ENCODE data around the gene FOXO3. TPM values are rescaled to one million over a fixed set of nuclear protein-coding genes. Genes with fewer than 3 reads are reported as not detected.
"Not testable (repeated sequence)": the region's sequence is repeated elsewhere in the genome, so short reads cannot be mapped to it uniquely, and the experiment has no call there.

Gene FOXO3
- 40.4 TPM for total RNA-seq

DNA sequence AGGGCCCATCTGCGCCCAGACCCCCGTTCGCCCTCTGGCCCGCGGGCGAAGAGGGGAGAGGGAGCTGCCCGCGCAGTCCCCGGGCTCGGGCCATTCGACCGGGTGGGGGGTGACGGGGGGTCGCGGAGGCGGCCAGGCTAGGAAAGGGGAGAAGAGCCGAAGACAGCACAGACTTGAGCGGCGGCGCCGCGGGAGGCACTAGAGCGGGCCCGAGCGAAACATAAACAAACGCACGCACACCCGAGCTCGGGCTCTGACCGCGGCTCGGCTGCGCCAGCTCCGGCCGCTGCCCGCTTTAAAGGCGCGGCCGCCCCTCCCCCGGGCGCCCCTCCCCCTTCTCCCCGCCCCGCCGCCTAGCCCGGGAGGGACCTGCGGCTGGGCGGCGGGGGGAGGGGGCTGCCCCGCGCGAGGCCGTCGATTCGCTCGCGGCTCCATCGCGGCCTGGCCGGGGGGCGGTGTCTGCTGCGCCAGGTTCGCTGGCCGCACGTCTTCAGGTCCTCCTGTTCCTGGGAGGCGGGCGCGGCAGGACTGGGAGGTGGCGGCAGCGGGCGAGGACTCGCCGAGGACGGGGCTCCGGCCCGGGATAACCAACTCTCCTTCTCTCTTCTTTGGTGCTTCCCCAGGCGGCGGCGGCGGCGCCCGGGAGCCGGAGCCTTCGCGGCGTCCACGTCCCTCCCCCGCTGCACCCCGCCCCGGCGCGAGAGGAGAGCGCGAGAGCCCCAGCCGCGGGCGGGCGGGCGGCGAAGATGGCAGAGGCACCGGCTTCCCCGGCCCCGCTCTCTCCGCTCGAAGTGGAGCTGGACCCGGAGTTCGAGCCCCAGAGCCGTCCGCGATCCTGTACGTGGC is at the start of gene FOXO3:
FOXO3 (plus strand) TSS at position 455 of the 846 bp plus-strand sequence; CDS start at position 747, 292 bp downstream.
- DNase-seq (ENCODE audit: low spot score in 2 of 2) = peak; percentile 82 to 94
- FAIRE-seq = no peak

DNA sequence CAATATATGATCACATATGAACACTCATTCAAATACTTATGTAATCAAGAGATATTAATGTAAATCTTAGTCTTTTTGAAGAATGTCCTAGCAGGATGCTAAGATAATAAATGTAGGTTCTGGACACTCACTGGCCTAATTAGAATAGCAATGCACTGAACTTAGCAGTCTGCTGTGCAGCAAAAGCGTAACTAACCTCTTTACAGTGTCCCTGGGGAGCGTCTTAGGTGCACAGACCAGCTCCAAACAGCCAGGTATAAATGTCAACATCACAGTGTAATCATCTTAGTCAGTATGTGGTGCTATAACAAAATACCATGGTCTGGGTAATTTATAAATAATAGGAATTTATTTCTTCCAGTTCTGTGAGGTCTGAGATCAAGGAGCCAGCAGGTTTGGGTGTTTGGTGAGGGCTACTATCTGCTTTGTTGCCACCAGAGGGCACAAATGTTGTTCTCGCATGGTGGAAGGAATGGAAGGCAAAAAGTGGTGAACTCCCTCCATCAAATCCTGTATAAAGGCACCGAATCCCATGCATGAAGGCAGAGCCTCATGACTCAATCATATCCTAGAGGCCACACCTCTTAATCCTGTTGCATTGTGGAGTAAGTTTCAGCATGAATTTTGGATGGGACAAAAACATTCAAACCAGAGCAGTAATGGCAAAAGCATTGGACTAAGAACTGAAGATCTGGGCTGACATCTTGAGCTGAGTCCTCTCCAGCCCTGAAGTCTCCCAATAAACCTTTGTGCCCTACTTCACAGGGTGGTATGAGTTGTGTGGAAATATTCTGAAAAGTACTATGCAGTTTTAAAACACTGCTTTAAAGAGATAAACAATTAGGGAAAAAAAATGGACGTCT is 41.8 kb upstream of the FOXO3 start:
- FAIRE-seq (no peak), DNase-seq (ENCODE audit: low spot score in 2 of 2) (no peak)

DNA sequence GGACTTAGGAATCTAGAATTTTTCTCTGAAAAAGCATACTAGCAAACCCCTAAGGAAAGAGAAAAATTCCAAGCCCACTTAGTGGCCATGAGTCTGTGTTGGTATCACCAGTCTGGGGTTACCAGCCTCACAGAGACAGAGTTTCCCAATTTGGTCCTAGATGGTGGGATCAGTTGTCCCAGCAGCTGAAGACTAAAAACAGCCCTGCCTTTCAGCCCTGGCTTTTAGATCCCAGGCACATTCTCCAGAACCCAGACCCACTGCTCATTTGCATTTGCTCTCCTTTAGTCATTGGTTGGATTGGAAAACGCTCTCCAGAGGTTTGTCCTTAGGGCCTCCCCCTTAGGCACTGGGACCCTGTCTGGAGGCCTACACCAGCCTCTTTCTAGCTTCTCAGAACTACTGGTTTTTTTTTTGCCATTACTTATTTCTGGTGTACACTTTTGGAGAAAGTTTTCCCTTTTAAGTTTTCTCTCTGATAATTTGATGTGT is 39.1 kb upstream of the FOXO3 start:
- FAIRE-seq (no peak), DNase-seq (ENCODE audit: low spot score in 2 of 2) (no peak)

DNA sequence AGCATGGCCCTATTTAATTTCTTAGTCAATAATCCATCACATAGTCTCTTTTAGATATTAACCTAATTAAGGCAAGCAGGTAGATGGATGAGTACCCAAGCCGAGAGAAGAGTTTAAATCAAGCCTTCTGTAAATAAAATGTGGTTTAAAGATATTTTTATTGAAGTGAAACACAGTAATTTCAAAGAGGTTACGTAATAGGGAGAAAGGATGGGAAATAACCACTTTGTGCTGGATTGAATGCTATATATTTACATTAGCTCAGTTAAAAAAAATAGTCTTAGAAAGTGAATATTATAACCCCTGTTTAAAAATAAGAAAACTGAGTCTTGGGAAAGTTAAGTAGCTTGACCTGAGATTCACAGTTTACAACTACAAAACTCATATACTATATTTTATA is 37.0 kb upstream of the FOXO3 start:
- no peak for DNase-seq (ENCODE audit: low spot score in 2 of 2)
- no peak for FAIRE-seq

DNA sequence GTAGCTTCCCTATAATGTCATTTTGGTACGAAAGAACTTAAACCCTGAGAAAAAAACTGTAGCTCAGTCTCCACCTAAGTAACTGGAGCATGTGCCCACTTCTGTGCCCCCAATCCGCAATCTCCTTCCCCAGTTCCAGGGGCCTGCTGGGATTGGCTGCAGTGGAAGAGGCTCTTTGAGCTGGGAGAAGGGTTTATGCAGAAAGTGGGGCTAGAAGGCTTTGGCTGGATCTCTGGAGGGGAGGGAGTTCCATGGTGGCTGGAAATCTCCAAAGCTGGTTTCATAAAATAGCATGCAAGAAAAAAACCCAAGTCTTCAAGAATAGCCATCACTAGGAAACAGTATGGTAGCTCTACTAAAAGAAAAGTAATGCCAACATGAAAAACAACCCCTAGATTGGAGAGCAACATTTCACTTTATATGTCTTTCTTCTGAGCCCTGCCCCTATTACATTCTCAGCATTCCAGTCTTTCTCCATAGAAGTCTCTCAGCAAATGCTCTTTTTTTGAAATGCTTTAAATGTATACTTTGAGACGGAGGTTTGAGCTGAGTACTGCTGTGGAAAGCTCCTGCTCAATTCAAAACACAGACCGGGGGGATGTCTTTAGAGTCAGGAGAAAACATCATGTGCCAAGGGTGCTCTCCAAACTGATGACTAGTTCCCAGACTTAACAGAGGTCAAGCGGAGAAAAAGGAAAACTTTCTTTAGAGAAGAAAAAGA is 36.0 kb upstream of the FOXO3 start:
- DNase-seq (ENCODE audit: low spot score in 2 of 2) (no peak), FAIRE-seq (no peak)

DNA sequence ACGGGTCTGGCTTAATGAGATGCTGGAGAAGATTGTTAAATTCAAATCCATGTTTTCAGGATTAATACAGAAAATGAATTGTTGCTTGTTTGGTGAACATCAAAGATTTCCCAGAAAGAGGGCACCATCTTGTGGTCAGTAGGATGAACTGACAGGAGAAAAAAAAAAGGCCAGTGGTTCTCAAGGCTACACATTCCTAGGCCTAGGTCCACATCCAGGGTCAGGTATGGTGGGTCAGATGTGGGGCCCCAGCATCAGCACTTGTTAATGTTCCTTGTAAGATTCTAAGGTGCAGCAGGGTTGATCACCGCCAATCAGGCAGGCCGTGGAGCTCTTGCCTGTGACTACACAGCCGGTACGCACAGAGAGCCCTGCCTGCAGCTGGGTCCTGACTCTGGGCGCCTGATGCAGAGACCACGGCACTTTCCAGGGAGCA is 34.0 kb upstream of the FOXO3 start:
- FAIRE-seq (peak; percentile 59), DNase-seq (ENCODE audit: low spot score in 2 of 2) (peak in 1 of 2 donors; percentile 48)

DNA sequence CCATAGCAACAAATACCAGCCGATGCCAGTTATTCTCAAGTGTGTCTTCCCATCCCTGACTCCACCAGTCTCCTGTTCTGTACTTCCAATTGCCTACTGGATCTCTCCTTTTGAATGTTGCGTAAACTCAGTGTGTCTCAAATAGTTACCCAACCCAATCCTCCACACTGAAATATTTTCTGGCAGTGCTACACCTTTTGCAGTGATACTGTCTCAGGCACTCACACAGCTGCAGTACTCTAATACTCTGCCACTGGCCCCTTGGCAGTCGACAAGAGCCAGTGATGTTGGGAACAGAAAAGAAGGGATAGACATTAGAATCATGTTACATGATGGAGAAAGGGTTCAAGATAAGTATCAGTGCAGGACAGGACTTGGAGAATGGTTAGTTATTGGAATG is 31.8 kb upstream of the FOXO3 start:
- FAIRE-seq (no peak), DNase-seq (ENCODE audit: low spot score in 2 of 2) (no peak)

DNA sequence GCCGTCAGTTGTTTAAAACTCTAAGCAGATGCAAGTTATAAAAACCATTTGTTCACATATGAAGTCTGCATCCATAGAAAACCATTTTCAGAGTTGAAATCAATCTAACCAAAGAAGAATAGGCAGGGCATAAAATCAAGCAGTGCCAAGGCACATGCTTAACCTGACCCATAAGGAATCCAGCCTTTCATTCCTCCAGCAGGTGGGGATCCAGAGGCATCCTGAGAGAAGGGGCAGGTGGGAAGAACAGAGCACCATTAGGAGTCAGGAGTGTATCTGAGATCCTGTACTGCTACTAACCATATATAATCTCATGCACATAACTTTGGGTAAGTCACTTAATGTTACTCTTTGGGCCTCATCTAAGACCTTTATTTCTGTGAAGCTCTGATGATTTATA is 29.4 kb upstream of the FOXO3 start:
- FAIRE-seq (no peak), DNase-seq (ENCODE audit: low spot score in 2 of 2) (no peak)

DNA sequence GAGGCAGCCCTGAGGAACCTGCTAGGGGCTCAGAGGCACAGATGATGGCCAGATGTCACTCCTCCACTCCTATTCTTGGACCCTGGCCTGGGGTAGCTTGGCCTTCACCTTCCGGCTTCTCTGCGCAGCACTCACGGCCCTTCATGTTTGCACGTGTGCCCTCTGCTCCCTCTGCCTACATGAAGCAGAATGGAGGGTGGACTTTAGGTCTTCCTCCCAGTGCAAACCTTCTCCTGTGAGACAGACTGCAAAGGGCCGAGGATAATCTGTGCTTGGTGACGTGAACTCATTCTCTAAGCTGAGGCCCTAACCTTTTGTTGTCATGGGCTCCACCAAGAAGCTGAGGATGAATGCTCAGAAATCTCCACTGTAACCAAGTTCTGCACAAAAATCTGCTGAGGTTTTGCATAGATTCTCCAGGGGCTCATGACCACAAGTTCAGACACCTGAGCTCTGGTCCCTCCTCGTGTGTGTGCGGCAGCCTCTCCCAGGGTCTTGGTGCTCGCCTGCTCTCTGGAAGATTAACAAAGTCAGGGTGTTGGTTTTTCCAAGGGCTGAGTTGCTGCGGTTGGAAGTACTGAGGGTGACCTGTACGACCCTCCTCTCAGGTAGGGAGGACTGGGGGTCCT is 25.5 kb upstream of the FOXO3 start:
- FAIRE-seq = no peak
- DNase-seq (ENCODE audit: low spot score in 2 of 2) = no peak

DNA sequence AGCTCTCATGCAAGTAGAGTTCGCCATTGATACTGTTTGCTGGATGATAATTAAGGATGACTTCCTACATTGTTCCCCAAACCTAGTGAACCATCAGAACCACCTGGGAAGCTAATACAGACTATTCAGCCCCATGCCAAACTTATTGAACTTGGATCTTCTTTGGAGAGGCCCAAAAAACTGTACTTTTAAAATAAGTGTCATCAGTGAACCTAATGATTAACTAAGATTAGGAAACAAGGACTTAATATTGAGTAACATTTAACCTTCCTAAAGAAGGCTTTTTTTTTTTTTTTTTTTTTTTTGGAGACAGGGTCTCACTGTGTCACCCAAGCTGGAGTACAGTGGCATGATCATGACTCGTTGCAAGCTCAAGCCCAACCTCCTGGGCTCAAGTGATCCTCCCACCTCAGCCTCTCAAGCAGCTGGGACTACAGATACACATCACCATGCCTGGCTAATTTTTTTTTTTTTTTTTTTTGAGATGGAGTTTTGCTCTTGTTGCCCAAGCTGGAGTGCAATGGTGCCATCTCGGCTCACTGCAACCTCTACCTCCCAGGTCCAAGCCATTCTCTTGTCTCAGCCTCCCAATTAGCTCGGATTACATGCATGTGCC is 24.7 kb upstream of the FOXO3 start:
- not testable (repeated sequence) for DNase-seq (ENCODE audit: low spot score in 2 of 2); FAIRE-seq

DNA sequence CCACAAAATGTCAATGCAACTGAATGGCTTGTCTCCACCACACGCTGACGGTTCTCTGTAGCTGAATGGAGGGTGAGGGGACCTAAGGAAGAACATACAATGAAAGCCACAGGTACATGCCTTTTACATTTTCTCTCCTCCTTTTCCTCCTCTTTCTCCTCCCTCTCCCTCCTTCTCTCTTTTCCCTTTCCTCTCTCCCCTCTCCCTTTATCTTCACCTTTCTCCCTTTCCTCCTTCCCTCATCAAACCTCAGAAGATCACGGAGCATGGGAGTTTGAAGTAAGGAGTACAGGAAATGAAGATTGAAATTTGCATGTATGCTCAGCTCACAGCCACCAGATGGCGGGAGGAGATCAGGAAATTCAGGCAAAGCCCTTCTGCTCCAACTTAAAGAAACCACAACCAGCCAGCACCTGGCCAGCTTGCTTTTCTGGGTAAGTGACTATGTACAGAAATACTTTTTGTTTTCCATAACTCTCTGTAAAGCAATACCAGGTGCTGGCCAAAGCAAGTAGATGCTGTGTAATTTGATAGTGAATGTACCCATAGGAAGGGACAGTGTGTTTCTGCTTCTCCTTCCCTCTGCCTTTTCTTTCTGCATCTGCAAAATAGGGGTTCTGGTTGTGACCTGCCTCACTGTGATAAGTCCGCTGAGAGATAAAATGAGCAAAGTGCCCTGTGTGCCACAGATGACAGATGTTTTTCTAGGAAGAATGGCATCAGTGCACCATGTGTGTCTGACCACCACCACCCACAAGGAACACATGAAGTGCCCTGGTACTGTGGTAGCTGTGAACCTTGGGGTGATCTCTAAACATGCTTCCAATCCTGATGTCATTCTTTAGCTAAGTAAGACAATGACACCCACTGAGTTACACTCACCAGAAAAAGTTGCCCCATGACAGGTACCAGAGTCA is 18.6 kb upstream of the FOXO3 start:
- FAIRE-seq = peak; percentile 80
- DNase-seq (ENCODE audit: low spot score in 2 of 2) = peak in 1 of 2 donors; percentile 71

DNA sequence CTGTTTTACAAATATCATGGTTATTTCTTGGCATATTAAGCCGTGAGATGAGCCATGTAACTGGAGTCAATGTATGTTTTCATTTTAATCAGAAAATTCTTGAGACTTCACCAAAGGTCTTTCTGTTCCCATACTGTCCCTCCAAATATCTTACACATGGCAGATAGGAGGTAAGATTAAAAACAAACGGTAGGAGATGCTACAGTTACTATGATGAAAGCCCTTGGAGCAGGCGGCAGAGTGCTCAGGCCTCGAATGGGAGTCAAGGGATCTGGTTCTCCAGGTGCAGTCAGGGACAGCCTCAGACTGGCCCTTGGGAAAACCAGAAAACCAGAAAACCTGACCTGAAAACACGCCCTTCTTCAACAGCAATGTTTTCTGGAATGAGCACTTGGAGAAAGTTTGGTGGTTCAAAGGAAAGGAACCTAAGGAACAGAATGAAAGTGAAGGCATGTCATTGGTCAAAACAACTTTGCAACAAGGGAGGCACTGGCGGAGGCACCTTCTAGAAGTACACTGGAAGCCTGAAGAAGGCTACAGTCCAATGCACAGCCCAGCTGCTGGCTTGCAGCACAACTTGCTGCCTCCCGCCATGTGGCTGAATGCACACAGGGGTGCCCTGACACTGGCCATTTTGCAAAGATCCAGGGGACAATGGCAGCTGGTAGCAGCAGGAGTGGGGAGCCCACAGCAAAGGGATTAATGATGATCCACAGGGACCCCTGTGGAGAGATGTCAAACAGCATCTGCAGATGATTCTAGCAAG is 17.4 kb upstream of the FOXO3 start:
- FAIRE-seq = no peak

DNA sequence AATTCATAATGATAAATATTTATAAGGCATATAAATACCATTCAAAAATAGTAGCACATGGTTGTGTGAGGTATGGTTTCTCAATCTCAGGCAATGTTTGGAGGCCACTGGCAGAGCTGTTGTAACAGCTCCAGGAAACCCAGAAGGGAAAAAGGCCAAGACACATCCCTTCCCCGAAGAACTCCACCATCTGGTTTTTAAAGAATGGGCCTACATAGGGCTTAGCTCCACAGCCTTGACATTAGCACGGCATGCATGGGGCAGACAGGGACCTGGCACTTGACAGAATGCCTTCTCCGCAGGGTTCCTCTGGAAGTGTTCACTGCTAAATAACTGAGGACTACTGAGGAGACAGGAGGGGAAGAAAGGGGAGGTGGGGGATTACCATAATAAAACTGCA is 16.1 kb upstream of the FOXO3 start:
- DNase-seq (ENCODE audit: low spot score in 2 of 2) (no peak), FAIRE-seq (no peak)

More for the DNA sequence above, 17.4 kb upstream of the FOXO3 start:
- DNase-seq (ENCODE audit: low spot score in 2 of 2) = no peak

DNA sequence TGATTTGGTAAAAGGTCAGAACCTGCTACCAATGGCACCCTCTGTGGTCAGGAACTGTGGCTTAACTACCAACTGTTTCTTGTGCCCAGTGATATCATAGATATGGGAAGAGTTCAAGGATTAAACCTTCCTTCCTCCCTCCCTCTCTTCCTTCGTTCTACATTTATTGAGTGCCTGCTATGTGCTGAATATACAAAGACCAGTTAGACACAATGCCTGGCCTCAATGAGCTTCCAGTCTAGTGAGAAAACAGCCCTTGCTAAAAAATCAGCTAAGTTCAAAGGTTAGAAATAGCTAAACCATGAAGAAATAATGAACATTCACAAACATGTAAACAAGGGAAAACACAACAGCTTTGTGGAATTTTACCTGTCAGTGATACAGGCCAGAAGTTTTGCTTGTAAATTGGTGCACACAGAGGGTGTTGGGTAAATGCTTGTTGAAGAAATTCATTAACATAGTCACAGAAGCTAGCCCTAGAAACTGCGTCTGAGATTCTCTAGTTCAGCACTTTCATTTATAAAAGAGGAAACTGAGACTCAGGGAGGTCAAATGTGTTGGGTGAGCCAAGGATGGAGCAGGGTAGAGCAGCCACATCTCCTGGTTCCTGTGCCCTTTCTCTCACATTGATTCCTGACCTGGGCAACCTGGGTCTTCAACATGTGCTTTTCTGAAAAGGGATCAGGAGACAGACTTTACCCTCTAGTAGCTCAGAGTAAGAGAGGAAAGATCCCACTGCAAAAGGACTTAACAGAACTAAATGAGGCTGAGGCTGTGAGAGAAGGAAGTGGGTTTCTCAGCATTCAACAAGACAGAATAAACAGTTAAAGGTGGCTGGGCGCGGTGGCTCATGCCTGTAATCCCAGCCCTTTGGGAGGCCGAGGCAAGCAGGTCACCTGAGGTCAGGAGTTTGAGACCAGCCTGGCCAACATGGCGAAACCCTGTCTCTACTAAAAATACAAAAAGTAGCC is 14.4 kb upstream of the FOXO3 start:
- FAIRE-seq = no peak
- no peak for DNase-seq (ENCODE audit: low spot score in 2 of 2)

DNA sequence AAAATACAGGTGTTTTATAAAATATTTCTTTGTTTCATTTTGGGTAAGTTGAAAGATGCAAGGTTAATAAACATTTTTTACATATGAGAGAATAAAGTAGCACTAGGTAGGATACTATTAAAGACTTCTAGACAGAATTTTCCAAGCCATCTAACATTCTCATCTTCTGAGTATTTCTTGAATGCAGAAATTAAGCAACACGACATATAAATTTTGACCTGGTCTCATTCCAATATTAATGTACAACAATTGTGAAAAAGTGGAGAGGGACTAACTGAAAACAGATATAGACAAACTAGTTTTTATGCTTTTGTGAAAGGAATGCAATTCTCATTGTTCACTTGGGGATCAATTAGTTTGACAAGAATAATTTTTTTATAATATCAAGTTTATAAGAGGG is 11.5 kb upstream of the FOXO3 start:
- DNase-seq (ENCODE audit: low spot score in 2 of 2) = no peak
- FAIRE-seq = no peak

DNA sequence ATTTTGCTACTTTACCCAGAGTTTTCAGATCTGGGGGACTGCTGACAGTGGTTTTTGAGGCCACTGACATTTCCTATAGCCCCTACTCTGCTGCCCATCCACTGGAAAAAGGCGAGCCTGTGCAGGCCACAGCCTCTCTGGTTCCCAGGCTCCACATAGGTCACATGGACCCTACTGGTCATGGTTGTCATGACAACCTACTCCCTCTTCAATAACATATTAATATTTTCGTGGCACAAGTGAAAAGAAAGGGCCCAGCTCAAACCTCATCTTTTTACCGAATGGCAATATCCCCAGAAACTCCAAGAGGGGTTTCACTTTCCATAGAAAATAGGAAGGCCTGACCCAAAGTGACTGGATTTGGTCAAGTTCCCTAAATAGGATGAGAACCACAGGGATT is 11.0 kb upstream of the FOXO3 start:
- no peak for DNase-seq (ENCODE audit: low spot score in 2 of 2)
- no peak for FAIRE-seq

DNA sequence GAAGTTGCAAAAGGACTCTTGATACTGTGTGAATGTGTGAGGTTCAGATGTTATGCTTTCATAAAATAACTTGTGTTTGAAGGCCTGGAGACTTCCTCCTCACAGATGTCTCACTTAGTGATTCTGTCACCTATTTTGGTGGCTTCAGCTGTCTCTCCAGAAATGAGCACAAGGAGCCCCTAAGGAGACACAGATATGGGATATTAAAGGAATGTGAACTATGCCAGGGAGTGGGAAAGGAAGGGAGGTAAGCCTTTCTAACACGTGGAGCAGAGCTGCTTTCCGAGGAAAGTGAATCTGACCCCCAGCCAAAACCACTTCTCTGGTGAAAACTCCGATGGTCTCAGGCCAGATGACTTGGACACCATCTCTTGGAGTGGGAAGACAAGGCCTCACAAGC is 10.5 kb upstream of the FOXO3 start:
- FAIRE-seq = no peak
- no peak for DNase-seq (ENCODE audit: low spot score in 2 of 2)
